ENCODE data around the gene CCDC91.

The CCDC91 gene

GRCh38 chr12:28235015-28235414 is 44.8 kb downstream of the CCDC91 start:
- ATAC-seq, result no peak
- TF ChIP-seq ZFP30 (CRISPR knock-in tag; IDR thresholded peaks at IDR 0.05), result no peak
- no peak for TF ChIP-seq CSDC2 (CRISPR knock-in tag; IDR thresholded peaks at IDR 0.05)
- TF ChIP-seq GLIS3 (CRISPR knock-in tag; IDR thresholded peaks at IDR 0.05), result no peak
- no peak for TF ChIP-seq TOX (CRISPR knock-in tag; IDR thresholded peaks at IDR 0.05; ENCODE audit: borderline replicate concordance)
- no peak for TF ChIP-seq ISL1 (CRISPR knock-in tag; IDR thresholded peaks at IDR 0.05)
- no peak for TF ChIP-seq BACH2 (CRISPR knock-in tag; IDR thresholded peaks at IDR 0.05; ENCODE audit: borderline replicate concordance)
- no peak for TF ChIP-seq OSR1 (CRISPR knock-in tag; IDR thresholded peaks at IDR 0.05)
- no peak for TF ChIP-seq ARNTL (CRISPR knock-in tag; IDR thresholded peaks at IDR 0.05; ENCODE audit: borderline replicate concordance, low read depth)
- TF ChIP-seq POU6F1 (CRISPR knock-in tag; IDR thresholded peaks at IDR 0.05; ENCODE audit: borderline replicate concordance, low read depth), result no peak
- TF ChIP-seq ZFP3 (CRISPR knock-in tag; IDR thresholded peaks at IDR 0.05), result no peak
- TF ChIP-seq ZNF565 (CRISPR knock-in tag; conservative IDR thresholded peaks at IDR 0.05; ENCODE audit: low read depth), result no peak
- no peak for TF ChIP-seq ESRRG (CRISPR knock-in tag; IDR thresholded peaks at IDR 0.05)
- no peak for TF ChIP-seq CSRNP3 (CRISPR knock-in tag; IDR thresholded peaks at IDR 0.05)
- no peak for TF ChIP-seq TCF4 (CRISPR knock-in tag; IDR thresholded peaks at IDR 0.05; ENCODE audit: borderline replicate concordance)

- no peak for TF ChIP-seq RARB (CRISPR knock-in tag; IDR thresholded peaks at IDR 0.05)
- no peak for TF ChIP-seq ZFP3 (CRISPR knock-in tag; IDR thresholded peaks at IDR 0.05)
- no peak for TF ChIP-seq ZNF565 (CRISPR knock-in tag; conservative IDR thresholded peaks at IDR 0.05; ENCODE audit: low read depth)
- TF ChIP-seq PPARA (CRISPR knock-in tag; IDR thresholded peaks at IDR 0.05; ENCODE audit: borderline replicate concordance), result no peak
- TF ChIP-seq POU6F1 (CRISPR knock-in tag; IDR thresholded peaks at IDR 0.05; ENCODE audit: borderline replicate concordance, low read depth), result no peak
- TF ChIP-seq OSR1 (CRISPR knock-in tag; IDR thresholded peaks at IDR 0.05), result no peak
- TF ChIP-seq TCF4 (CRISPR knock-in tag; IDR thresholded peaks at IDR 0.05; ENCODE audit: borderline replicate concordance), result no peak
- no peak for TF ChIP-seq CSDC2 (CRISPR knock-in tag; IDR thresholded peaks at IDR 0.05)
- no peak for TF ChIP-seq ZFP30 (CRISPR knock-in tag; IDR thresholded peaks at IDR 0.05)
- no peak for TF ChIP-seq CREB5 (CRISPR knock-in tag; IDR thresholded peaks at IDR 0.05; ENCODE audit: low read depth)
- no peak for TF ChIP-seq ISL1 (CRISPR knock-in tag; IDR thresholded peaks at IDR 0.05)
- TF ChIP-seq ZNF70 (CRISPR knock-in tag; IDR thresholded peaks at IDR 0.05), result no peak
- no peak for TF ChIP-seq TOX (CRISPR knock-in tag; IDR thresholded peaks at IDR 0.05; ENCODE audit: borderline replicate concordance)
- no peak for TF ChIP-seq PATZ1 (CRISPR knock-in tag; IDR thresholded peaks at IDR 0.05; ENCODE audit: borderline replicate concordance)
- TF ChIP-seq ESRRG (CRISPR knock-in tag; IDR thresholded peaks at IDR 0.05), result no peak
- no peak for TF ChIP-seq ZC3H10 (CRISPR knock-in tag; IDR thresholded peaks at IDR 0.05)
- ATAC-seq, result no peak
Measured at GRCh38 chr12:28235985-28236384, 45.7 kb downstream of the CCDC91 start.

GRCh38 chr12:28237423-28237822 is 47.2 kb downstream of the CCDC91 start:
- TF ChIP-seq TCF4 (CRISPR knock-in tag; IDR thresholded peaks at IDR 0.05; ENCODE audit: borderline replicate concordance) (no peak), TOX (CRISPR knock-in tag; IDR thresholded peaks at IDR 0.05; ENCODE audit: borderline replicate concordance) (no peak), PATZ1 (CRISPR knock-in tag; IDR thresholded peaks at IDR 0.05; ENCODE audit: borderline replicate concordance) (no peak), BACH2 (CRISPR knock-in tag; IDR thresholded peaks at IDR 0.05; ENCODE audit: borderline replicate concordance) (no peak), CSDC2 (CRISPR knock-in tag; IDR thresholded peaks at IDR 0.05) (no peak), ZNF8 (CRISPR knock-in tag; IDR thresholded peaks at IDR 0.05) (no peak), ARNTL (CRISPR knock-in tag; IDR thresholded peaks at IDR 0.05; ENCODE audit: borderline replicate concordance, low read depth) (no peak)
- no peak for ATAC-seq

All from SK-N-SH treated with all-trans-retinoic acid at 6 μM for 48 hours (cell line).